ENCODE data around the gene ABI3.

DNA sequence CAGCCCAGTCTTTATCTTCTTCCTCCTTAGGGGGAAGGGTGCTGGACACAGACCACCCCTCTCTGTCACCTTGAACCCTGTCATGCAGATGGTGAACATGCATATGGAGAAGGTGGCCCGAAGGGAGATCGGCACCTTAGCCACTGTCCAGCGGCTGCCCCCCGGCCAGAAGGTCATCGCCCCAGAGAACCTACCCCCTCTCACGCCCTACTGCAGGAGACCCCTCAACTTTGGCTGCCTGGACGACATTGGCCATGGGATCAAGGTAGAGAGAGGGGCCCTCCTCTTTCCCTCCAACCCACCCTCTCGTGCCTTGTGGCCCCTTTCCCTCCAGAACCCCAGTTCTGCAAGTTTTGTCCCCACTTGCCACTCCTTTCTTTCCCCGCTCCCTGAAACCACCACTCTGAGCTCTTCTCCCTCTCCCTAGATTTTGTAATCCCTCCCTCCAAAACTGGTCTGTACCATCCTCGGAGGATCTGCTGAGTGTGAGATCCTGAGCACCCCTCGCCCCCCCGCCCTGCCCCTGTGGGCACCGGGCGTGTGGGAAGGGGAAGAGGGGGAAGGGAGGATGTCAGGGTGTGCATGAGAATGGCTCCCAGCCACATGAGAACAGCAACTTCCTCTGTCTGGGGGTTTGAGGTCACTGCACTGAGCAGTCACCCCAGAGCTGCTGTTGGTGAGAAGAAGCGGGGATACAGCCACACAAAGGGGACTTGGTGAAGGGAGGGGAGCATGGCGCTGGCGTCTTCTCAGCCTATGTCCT lies 7.3 kb downstream of the ABI3 start:
- TF ChIP-seq, protein P1, sequence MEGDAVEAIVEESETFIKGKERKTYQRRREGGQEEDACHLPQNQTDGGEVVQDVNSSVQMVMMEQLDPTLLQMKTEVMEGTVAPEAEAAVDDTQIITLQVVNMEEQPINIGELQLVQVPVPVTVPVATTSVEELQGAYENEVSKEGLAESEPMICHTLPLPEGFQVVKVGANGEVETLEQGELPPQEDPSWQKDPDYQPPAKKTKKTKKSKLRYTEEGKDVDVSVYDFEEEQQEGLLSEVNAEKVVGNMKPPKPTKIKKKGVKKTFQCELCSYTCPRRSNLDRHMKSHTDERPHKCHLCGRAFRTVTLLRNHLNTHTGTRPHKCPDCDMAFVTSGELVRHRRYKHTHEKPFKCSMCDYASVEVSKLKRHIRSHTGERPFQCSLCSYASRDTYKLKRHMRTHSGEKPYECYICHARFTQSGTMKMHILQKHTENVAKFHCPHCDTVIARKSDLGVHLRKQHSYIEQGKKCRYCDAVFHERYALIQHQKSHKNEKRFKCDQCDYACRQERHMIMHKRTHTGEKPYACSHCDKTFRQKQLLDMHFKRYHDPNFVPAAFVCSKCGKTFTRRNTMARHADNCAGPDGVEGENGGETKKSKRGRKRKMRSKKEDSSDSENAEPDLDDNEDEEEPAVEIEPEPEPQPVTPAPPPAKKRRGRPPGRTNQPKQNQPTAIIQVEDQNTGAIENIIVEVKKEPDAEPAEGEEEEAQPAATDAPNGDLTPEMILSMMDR (IDR thresholded peaks at IDR 0.05): no peak
- no peak for TF ChIP-seq POLR2A (IDR thresholded peaks at IDR 0.05)

Data from adrenal gland (tissue), 5 donors.